Stimulated activated CD8-positive, alpha-beta memory T cell treated with anti-CD3 and anti-CD28 coated beads, Interleukin-15, amount 100 ng/mL, for 1 hour (primary cell): ENCODE data around the gene RRP15.

Source experiments
- DNase-seq: peaks from one replicate; pipeline ENCODE4 v3.0.0-alpha.2; 2020; ENCODE audit warnings: low read depth

RRP15 gene

DNA sequence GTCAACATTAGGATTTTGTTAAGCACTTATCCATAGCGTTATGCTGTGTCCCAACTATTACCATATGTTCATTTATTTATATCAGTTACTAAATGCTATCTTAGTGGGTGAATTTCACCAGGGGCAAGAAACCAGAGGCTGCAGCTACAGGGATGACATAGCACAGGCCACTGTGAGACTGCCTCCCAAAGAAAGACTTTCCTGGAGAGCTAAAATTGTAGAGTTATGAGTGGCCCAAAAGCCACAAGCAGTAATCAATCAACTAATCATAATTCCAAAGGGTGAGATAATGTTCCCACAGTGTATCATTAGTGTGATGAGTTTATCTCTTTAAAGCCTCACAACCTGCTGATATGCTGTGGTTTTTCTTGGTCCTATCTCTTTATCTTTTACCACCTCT lies 56.2 kb downstream of the RRP15 start:
- DNase-seq, result no peak

DNA sequence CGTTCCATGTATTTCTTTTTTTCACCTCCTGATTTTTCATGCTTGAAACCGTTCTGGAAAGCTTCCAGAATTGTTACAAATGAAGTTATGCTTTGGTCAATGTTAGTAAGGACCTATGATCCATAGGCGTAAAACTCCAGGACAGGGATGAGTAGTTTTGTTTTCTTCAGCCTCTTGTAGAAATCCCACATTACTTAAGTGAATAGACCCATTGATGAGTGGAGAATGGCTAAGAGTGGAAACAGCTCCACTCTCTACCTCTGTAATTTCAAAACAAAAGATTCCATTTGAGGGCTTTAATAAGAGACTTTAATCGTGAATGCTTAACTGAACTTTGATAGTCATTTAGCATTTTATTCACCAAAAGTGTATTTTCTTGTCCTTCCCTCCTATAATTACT lies 57.0 kb downstream of the RRP15 start:
- DNase-seq, result no peak

DNA sequence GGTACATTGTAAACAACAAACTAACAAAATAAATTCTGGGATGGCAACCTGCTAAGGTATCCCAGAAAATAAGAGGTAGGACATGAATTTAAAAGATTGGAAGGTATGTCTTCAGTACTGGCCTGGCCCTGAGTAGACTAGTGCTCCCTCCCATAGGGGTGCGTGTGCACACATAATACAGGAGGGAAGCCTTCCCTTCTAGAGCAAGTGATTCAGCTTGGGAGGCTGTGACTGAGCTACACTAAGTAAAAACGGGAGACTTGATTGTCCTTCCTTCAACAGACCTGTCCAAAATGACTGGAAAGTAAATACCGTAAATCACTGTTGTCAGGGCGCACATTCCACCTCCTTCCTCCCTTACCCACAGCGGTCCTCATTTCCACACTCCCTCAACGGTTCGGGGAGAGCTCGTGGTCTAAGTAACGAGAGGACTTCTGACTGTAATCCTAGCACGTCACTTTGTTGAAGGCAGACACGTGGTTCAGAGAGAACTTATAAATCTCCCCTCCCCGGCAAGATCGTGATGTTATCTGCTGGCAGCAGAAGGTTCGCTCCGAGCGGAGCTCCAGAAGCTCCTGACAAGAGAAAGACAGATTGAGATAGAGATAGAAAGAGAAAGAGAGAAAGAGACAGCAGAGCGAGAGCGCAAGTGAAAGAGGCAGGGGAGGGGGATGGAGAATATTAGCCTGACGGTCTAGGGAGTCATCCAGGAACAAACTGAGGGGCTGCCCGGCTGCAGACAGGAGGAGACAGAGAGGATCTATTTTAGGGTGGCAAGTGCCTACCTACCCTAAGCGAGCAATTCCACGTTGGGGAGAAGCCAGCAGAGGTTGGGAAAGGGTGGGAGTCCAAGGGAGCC lies 60.0 kb downstream of the RRP15 start, which contains the start of gene TGFB2:
Gene TGFB2, plus strand, starts transcription at position 523 of the 859 bp plus-strand sequence. CDS start 1,366 bp downstream, outside the sequence.
- DNase-seq, result no peak

DNA sequence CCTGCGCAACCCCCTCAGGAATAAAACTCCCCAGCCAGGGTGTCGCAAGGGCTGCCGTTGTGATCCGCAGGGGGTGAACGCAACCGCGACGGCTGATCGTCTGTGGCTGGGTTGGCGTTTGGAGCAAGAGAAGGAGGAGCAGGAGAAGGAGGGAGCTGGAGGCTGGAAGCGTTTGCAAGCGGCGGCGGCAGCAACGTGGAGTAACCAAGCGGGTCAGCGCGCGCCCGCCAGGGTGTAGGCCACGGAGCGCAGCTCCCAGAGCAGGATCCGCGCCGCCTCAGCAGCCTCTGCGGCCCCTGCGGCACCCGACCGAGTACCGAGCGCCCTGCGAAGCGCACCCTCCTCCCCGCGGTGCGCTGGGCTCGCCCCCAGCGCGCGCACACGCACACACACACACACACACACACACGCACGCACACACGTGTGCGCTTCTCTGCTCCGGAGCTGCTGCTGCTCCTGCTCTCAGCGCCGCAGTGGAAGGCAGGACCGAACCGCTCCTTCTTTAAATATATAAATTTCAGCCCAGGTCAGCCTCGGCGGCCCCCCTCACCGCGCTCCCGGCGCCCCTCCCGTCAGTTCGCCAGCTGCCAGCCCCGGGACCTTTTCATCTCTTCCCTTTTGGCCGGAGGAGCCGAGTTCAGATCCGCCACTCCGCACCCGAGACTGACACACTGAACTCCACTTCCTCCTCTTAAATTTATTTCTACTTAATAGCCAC lies 60.7 kb downstream of the RRP15 start:
- DNase-seq, result no peak

DNA sequence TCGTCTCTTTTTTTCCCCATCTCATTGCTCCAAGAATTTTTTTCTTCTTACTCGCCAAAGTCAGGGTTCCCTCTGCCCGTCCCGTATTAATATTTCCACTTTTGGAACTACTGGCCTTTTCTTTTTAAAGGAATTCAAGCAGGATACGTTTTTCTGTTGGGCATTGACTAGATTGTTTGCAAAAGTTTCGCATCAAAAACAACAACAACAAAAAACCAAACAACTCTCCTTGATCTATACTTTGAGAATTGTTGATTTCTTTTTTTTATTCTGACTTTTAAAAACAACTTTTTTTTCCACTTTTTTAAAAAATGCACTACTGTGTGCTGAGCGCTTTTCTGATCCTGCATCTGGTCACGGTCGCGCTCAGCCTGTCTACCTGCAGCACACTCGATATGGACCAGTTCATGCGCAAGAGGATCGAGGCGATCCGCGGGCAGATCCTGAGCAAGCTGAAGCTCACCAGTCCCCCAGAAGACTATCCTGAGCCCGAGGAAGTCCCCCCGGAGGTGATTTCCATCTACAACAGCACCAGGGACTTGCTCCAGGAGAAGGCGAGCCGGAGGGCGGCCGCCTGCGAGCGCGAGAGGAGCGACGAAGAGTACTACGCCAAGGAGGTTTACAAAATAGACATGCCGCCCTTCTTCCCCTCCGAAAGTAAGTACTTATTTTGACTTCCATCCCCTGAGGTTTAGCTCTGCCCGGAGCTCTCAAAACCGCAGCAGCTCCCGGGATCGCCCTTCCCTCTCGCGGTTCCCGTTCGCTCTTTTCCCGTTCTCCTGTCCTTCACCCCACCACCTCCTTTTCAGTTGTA lies 61.5 kb downstream of the RRP15 start:
- no peak for DNase-seq

DNA sequence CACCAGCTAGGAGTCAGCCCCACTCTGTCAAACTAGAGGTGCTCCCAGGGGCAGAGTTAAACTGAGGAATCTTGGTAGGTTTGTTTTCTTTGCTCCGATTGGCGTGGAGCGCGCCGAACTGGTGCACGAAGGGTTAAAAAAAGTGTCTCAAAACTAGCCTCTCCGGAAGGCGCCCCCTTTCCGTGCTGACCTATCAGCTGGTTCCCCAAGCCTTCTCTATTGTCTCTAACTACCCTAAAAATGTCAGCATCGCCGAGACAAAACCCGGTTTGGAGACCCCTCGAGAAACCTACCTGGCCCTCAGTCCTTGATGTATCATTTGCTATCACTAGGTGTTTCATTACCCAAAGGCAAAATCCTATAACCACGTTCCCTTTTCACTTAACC lies 62.2 kb downstream of the RRP15 start:
- DNase-seq, result no peak

DNA sequence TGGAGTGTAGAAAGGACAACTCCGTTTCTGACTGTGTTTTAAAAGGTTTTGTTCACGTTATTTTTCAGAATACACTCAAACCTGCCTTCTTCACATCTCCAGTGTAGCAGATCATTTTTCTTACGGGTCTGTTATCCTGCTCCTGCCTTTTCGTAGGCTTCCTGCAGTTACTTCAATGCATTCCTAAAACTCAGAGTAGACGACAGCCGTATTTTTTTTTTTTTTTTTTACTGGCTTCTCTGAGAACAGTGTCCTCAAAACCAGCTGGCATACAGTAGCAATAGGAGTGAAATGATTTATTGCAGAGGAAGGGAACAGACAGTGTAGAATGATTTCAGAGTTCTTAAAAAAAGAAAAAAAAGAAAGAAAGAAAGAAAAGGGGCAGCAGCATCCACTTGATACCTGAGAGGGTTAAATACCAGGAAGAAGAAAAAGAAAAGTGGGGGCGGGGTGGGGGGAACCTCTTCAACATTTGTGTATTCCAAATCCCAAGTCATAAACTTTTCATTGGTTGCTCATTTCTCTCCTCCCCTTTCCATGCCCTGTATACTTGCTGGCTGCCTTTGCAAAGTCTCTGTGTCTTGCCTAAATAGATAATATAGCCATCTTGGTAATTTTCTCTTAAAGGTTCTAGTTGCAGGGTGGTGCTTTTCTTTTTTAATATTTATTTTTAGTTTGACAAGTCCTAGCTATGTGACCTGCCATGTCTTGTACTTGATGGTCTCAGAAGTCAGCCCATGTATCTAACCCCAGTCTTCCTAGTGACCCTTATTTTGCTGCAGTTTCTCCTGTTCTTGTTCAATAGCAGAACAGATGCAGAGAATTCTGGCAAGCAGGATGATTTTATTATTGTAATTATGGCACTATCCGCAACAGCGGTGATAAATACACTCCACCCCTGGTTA lies 62.9 kb downstream of the RRP15 start:
- no peak for DNase-seq

DNA sequence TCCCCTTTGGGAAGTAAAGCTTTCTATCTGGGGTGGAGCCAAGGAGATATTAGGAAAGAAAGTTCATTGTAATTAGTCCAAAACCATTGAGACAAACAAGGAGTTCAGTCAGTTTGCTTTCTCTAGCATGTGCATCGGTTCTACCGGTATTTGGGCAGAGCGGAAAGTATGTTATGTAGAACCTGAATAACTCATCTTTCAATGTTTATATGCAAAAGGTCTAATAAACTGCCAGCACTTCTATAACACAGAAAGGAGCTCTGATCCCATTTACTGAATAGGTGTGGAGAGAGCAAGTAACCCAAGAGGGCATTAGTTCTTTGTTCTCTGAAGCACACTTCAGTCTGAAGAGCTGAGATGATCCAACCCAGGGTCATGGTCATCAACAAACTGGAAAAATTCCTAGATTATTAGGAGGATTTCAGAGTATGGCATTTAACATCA lies 63.6 kb downstream of the RRP15 start:
- DNase-seq, result no peak

DNA sequence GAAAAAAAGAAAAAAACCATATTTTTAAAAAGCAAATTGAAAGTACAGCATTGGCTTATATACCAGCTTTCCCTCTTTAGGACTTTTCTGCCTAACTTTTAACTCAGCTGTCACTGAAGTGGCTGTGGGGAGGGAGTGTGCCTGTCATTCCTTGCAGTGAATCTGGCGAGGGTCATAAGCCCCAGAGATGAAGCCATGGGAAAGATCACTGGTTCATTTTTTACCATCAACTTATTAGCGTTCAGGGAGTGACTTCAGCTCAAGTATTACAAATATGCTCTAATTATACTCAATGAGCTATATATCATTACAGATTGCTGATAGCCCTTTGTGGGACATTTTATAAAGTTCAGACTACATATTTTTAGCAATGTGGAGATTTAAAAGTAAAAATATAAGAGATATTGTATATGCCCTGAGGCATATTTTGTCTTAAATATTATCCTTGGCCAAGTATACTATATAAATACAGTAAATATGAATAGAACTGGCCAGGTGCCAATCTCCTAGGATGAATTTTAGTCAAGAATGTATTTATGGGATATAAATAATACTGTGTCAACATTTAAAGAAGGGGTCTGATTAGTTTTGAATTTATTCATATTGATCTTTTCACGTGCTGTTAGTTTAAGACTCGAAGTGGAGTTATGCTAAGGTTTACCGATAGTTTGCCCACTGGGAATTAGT lies 64.4 kb downstream of the RRP15 start:
- DNase-seq, result no peak

DNA sequence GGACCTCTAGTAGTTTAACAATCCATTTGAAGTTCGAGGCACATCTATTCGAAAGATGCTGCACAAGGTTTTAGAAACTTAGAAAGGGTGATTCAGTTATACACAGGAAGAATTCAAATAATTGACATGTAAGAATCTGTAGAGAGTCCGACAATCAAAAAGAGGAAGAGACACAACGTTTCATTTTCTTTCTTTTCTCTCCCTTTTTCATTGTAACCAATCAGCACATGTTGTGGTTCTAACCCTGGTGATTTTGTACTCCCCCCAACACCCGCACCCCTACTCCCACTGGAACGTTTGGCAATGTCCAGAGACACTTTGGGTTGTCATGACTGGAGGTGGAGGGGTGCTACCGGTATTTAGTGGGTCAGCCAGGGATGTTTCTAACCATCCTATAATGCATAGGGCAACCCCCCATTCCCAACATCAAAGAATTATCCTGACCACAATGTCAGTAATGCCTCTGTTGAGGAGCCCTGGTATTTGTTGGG lies 65.0 kb downstream of the RRP15 start:
- DNase-seq, result no peak

DNA sequence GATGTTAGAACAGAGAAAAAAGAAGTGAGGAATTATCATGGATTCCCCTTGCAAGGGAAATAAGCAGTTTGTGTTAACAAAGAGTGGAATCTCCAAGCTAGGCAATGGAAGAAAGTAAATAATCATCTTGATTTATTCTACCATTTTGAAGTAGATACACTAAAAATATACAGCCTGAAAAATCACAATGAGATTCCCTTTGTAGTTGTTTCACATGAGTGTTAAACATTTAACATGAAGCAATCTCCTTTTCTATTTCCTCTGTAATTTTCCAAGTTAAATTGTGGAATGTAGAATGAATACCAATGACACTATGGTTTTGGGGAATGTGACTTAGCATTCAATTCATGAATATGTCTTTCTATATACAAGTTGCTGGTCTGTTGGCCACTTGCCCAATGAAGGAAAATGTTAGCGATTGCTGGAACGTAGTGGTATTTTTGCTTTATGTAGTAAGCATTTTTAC lies 65.7 kb downstream of the RRP15 start:
- DNase-seq, result no peak

DNA sequence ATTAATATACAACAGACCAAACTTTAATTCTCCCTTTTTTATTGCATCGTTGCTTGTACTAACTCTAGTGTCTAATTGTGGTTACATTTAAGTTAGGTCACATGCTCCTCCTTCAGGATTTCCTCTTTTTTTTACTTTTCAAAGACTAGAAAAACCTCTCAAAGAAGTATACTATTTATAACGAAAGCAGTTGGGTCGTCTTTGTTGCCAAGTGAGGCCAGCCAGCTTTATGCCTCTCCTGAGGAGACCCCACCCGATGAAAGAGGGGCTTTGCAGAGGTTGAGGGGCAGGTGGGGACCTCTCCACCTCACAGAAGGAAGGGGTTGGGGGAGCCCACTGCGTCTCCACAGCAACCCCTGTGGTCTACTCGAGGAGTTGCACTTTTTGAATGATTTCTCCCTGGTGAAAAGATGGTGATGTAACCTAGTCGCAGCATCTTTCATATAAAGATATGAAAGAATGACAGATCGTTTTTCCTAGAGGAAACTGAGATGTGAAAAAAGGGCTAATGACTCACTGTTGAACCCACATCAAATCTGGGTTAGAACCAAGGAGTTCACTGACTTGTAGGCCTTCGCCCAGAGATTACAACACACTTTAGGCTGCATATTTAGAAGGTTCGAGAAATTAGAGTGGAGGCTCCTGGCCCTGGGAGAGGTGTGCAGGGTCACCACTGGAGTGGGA lies 66.4 kb downstream of the RRP15 start:
- no peak for DNase-seq

DNA sequence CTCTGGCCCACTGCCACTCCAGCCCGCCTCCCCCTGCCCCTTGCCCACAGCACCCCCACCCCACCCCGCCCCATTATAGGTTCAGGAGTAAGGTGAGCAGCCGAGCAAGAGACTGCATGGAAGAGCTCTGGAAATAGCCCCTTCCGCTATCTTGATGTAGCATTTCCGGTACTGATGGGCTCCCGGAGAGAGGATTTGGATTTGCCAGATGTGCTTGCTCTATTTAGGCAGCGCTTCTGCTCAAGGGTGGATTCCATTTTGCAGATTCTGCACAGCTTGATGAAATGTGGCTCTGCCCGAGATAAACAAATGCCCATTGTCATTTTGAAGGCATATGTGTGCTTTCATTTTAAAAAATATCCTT lies 67.0 kb downstream of the RRP15 start:
- DNase-seq, result no peak

DNA sequence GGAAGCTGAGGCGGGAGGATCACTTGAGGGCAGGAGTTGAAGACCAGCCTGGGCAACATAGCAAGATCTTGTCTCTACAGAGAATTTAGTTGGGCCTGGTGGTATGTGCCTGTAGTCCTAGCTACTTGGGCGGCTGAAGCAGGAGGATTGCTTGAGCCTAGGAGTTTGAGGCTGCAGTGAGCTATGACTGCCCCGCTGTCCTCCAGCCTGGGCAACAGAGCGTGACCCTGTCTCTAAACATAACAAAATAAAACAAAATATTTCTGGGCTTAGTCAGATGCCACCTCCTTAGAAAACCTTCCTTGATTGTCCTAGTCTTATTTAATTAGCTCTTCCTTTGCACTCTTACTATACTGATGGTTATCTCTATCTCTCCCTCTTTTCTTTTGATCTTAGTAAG lies 68.6 kb downstream of the RRP15 start:
- DNase-seq, result no peak

DNA sequence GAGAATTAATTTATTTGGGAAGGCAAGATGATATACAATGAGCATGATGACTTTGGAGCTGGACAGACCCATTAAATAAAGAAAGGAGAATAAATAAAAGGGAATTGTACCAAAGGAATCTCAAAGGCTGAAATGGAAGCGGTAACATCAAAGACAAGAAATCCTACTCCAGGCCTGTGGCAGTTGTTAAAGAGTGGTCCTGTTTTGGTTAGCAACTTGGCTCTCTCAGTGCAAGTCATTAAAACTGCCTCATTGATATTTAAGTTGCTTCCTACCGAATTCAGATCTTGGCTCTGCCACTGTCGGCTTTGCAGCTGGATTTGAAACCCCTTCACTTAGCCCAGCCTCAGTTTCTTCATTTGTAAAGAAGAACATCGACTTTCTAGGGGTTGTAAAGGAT lies 70.2 kb downstream of the RRP15 start:
- no peak for DNase-seq

DNA sequence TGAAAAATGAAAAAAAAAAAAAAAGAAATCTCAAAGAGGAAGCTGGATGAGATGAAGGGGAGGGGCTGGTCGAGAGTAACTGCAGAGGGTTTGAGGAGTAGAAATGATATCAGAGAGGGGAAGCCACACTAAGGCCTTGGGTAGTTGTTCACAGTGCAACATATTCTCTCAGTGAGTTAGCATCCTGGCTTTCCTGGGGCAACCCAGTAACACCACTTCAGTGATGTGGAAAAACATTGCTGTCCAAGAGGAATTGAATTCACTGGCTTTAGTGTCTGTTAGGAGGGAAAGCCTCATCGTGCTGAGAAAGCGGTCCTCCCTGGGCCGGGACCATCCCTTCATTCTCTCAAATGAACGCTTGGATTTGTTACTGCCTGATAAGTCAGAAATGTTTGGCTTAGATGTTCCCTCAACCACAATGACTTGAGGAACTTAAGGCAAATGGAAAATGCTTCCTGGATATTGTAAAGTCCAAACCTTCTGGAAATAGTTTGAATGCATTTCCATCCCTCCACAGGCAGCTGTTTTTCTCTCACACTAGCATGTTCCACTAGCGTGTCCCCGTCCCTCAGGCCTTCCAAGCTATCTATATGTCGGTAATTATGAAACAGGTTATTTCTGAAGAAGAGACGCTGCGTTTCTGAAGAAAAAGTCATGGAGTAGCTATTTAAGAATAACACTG lies 72.3 kb downstream of the RRP15 start:
- no peak for DNase-seq

DNA sequence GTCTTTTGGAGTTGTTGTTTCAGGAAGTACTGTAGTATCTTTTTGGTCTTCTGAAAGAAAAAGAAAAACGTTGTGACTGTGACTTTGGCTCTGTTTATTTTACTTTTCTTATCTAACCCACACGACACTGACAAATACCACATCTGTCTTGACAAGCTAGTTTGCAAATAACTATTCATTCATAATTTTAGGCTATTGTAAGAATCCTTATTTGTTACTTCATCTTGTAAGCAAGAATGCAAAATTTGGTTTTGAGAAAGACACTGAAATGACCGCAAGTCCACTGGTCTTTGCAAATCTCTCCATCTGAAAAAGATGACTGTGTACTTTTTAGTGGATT lies 72.8 kb downstream of the RRP15 start:
- no peak for DNase-seq

DNA sequence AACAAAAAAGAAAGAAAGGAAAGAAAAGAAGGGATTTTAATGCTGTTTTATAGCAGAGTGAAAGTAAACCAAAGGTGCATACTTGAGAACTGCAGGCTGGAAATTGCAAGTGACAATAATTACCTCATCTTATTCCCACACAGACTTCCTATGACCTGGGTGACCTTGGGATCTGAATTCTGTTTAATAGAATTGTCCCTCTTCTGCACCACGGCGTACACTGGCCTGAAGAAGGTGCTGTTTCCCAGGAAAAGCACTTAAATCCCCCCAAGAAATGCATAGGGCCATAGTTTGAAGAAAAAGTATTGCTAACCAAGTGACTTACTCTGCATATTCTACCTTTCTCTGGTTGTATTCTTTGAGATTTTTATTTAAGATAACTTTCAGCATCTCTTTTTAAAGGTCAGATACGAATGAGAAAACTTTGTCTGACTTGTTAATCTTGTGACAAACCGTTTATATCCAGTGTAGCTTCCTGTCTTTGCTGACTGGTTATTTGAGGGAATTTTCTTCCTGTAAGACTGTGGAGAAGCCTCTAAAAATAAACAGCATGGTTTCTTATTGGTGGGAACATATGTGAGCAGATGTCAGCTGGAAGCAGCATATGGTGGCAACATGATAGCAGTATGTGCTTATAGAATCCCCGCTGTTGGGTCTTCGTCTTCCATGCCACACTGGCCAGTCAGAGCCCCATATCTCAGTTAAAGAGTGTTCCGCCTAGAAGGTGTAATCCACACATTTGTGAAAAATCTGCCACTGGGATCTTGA lies 76.4 kb downstream of the RRP15 start:
- no peak for DNase-seq
